HG03196 (cell line): ENCODE results near the gene TMEM108.

ENCODE experiments used
- ATAC-seq: cut with Tn5 transposase; IDR thresholded peaks from one replicate; pipeline ENCODE4 v1.9.1; 2021; ENCODE audit not compliant: unreplicated experiment

TMEM108 gene

GRCh38 chr3:133408961-133409360, 370.8 kb downstream of the TMEM108 start:
- no peak for ATAC-seq

GRCh38 chr3:133410191-133410892, 372.2 kb downstream of the TMEM108 start:
- ATAC-seq, result no peak

- ATAC-seq, result no peak
Observed at GRCh38 chr3:133412183-133413132, 374.3 kb downstream of the TMEM108 start.

- ATAC-seq, result no peak
Observed at GRCh38 chr3:133413161-133414020, 375.2 kb downstream of the TMEM108 start.

GRCh38 chr3:133414021-133414392, 375.8 kb downstream of the TMEM108 start:
- no peak for ATAC-seq

- no peak for ATAC-seq
Observed at GRCh38 chr3:133418361-133418760, 380.2 kb downstream of the TMEM108 start.

GRCh38 chr3:133419151-133419909, 381.1 kb downstream of the TMEM108 start:
- ATAC-seq, result no peak

GRCh38 chr3:133424937-133425869, 387.0 kb downstream of the TMEM108 start:
- peak; percentile 56 for ATAC-seq

- no peak for ATAC-seq
Observed at GRCh38 chr3:133425898-133426297, 387.7 kb downstream of the TMEM108 start.

GRCh38 chr3:133426721-133427120, 388.5 kb downstream of the TMEM108 start:
- ATAC-seq, result no peak

GRCh38 chr3:133428552-133428951, 390.4 kb downstream of the TMEM108 start:
- no peak for ATAC-seq

GRCh38 chr3:133429063-133429462, 390.9 kb downstream of the TMEM108 start:
- no peak for ATAC-seq

GRCh38 chr3:133439563-133439962, 401.4 kb downstream of the TMEM108 start:
- no peak for ATAC-seq

- no peak for ATAC-seq
Observed at GRCh38 chr3:133440652-133441051, 402.5 kb downstream of the TMEM108 start.

GRCh38 chr3:133441867-133442270, 403.7 kb downstream of the TMEM108 start:
- peak; percentile 71 for ATAC-seq

- ATAC-seq, result no peak
Observed at GRCh38 chr3:133442518-133442917, 404.3 kb downstream of the TMEM108 start.

- ATAC-seq, result no peak
Observed at GRCh38 chr3:133443649-133444422, 405.6 kb downstream of the TMEM108 start.

- ATAC-seq, result no peak
Observed at GRCh38 chr3:133444423-133444774, 406.2 kb downstream of the TMEM108 start.

- no peak for ATAC-seq
Observed at GRCh38 chr3:133445108-133445507, 406.9 kb downstream of the TMEM108 start.
